C4-2B (cell line): ENCODE results near the gene ILDR1.

Experiments
- H3K27ac ChIP-seq: fragments of 450-650 bp; 2 replicates; pipeline ENCODE4 v1.5.1; 2017
- ZFX ChIP-seq: fragments of 450-650 bp; IDR thresholded peaks from 2 replicates; pipeline ENCODE4 v1.6.1; 2017
- TF ChIP-seq, protein P1 (sequence below): fragments of 450-650 bp; conservative IDR thresholded peaks from 2 replicates; pipeline ENCODE4 v1.5.1; 2017; ENCODE audit warnings: mild to moderate bottlenecking

ILDR1 gene

DNA sequence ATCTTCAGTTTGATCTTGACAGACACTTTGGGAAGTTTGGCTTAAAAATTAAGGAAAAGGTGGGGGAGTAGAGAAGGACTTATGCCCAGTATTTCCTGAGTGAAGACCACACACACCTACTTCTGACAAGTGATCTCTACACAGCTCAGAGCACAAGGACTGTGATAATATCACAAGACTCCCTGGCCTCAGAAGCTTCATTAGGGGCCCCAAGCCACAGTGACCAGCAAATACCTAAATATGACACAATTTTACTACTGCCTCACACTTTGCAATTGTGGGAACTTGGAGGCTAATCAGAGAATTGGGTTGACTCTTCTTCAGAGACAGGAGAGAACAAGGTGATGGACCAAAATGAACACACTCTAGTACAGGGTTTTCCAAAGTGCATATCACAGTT is 2.6 kb downstream of the ILDR1 start:
- H3K27ac ChIP-seq, result no peak overlapping the region
- TF ChIP-seq, protein P1, sequence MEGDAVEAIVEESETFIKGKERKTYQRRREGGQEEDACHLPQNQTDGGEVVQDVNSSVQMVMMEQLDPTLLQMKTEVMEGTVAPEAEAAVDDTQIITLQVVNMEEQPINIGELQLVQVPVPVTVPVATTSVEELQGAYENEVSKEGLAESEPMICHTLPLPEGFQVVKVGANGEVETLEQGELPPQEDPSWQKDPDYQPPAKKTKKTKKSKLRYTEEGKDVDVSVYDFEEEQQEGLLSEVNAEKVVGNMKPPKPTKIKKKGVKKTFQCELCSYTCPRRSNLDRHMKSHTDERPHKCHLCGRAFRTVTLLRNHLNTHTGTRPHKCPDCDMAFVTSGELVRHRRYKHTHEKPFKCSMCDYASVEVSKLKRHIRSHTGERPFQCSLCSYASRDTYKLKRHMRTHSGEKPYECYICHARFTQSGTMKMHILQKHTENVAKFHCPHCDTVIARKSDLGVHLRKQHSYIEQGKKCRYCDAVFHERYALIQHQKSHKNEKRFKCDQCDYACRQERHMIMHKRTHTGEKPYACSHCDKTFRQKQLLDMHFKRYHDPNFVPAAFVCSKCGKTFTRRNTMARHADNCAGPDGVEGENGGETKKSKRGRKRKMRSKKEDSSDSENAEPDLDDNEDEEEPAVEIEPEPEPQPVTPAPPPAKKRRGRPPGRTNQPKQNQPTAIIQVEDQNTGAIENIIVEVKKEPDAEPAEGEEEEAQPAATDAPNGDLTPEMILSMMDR, result no peak
- no peak for TF ChIP-seq ZFX

DNA sequence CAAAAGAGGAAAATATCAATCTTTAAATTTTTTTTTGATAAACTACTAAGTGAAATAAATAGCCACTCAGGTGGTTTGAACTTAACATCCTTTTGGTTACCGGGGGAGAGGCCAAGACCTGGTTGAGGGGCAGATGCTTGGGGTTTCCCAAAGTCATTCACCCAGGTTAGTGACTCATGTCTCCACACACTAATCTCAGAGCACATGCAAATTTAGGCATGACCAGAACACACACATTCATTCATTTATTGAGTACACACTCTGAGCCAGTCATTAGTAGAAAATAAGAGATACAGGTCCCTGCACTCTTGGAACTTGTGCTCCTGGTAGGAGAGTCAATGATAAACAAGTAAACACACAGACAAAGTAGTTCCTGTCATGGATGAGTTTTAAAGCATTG is 7.3 kb downstream of the ILDR1 start:
- TF ChIP-seq, protein P1, result no peak
- no peak for TF ChIP-seq ZFX
- H3K27ac ChIP-seq, result no peak overlapping the region

GRCh38 chr3:122013448-122013925 is 8.6 kb downstream of the ILDR1 start:
- H3K27ac ChIP-seq, result no peak overlapping the region
- TF ChIP-seq ZFX, result no peak
- TF ChIP-seq, protein P1, result no peak

DNA sequence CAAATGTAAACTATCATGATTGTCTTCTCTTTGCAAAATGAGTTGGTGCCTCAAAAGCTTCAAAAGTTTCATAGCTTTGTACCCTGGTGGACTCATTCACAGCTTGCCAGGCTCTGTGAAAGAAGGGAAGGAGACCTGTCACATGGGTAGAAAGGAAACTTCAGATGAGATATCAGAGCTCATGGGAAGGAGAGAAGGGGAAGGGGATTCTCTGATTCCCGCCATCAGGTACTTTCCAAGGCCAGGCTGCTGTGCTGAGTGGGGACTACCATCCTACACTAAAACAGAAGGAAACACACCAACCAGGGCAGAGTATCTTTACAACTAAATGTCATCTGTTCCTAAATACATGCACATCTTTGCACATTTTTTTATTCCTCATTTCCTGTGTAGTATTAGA is 9.2 kb downstream of the ILDR1 start:
- no peak overlapping the region for H3K27ac ChIP-seq
- TF ChIP-seq ZFX, result no peak
- TF ChIP-seq, protein P1, result no peak

GRCh38 chr3:122011396-122011795 is 10.7 kb downstream of the ILDR1 start:
- H3K27ac ChIP-seq, result no peak overlapping the region
- TF ChIP-seq, protein P1, result no peak
- no peak for TF ChIP-seq ZFX

DNA sequence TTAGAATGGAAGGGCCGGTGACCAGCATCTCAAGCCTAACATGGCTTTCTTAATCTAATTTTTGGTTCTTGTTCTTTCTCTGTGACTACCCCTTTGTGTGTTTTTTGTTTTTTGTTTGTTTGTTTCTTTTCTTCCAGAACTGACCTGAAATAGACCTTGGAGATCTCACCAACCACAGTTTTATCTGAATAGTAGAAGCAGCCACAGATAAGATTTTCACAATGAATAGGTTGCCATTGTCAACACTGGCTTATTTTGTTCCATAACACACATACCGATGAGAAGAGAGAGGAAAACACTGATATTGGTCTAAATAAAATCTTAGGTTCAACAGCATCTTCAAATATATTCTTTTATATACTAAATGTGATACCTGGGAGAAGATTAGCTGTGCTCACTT is 11.5 kb downstream of the ILDR1 start:
- TF ChIP-seq, protein P1, result no peak
- no peak for TF ChIP-seq ZFX
- H3K27ac ChIP-seq, result no peak overlapping the region

DNA sequence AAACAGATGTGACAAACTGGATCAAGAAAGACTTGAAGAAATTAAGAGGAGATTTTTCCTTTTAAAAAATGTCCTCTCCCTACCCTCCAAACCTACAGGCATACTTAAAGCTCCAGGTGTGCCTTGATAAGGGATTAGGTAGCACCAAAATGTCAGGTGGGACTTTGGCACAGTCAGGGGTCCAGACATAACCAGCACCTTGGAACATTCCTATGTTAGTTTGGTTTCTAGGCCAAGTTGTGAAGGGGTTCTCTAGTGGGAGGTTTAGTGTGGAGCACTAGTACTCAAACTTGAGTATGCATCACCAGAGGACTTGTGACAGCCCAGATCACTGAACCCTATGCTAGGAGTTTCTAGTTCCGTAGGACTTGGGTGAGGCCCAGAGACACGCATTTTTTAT is 13.9 kb downstream of the ILDR1 start:
- H3K27ac ChIP-seq, result no peak overlapping the region
- no peak for TF ChIP-seq ZFX
- TF ChIP-seq, protein P1, result no peak
